ENCODE measurements around the gene NEAT1. TPM values are rescaled to one million over a fixed set of nuclear protein-coding genes. Genes with fewer than 3 reads are reported as not detected.
A peak's percentile ranks its signal among the peaks of the same experiment; 100 is the strongest.

NEAT1 gene
- total and polyA plus RNA-seq, 9 of the 15 experiments (the other 6 are each of a cell fraction or from before 2014, with no cell fraction given) = 20.1 to 389 (median 62.8) TPM

- TF ChIP-seq ATF3 (IDR thresholded peaks at IDR 0.05) (no peak), ATF3 (CRISPR knock-in tag; conservative IDR thresholded peaks at IDR 0.05) (no peak), ZNF24 (IDR thresholded peaks at IDR 0.05) (no peak), U2AF1 (optimal IDR thresholded peaks at IDR 0.05; ENCODE audit: low read depth, low read length) (peak; percentile 28), HMGN3 (IDR thresholded peaks at IDR 0.05; ENCODE audit: borderline replicate concordance, extremely low read depth, insufficient read length, low read depth, low read length) (no peak), ETV6 (IDR thresholded peaks at IDR 0.05; ENCODE audit: borderline replicate concordance in 1 of 2, low read depth in 2 of 2, low read length in 1 of 2) (no peak), ETV6 (CRISPR knock-in tag; IDR thresholded peaks at IDR 0.05; ENCODE audit: borderline replicate concordance) (no peak), ZNF239 (CRISPR knock-in tag; IDR thresholded peaks at IDR 0.05) (no peak), FOXK1 (CRISPR knock-in tag; IDR thresholded peaks at IDR 0.05; ENCODE audit: borderline replicate concordance) (no peak), YY1 (IDR thresholded peaks at IDR 0.05; ENCODE audit: borderline replicate concordance in 1 of 3, control insufficient read depth in 1 of 3, extremely low read depth in 1 of 3, insufficient read depth in 3 of 3, insufficient read length in 1 of 3, insufficient replicate concordance in 2 of 3, low read depth in 1 of 3, low read length in 2 of 3) (no peak), PHF21A (IDR thresholded peaks at IDR 0.05; ENCODE audit: borderline replicate concordance, low read depth) (no peak), E2F4 (CRISPR knock-in tag; IDR thresholded peaks at IDR 0.05; ENCODE audit: low read depth) (no peak), ZNF134 (CRISPR knock-in tag; conservative IDR thresholded peaks at IDR 0.05) (no peak), ELF1 (tag; IDR thresholded peaks at IDR 0.05) (no peak), RBM15 (IDR thresholded peaks at IDR 0.05; ENCODE audit: insufficient read depth, low read length) (no peak), NCOA6 (IDR thresholded peaks at IDR 0.05) (no peak), ZNF165 (CRISPR knock-in tag; IDR thresholded peaks at IDR 0.05; ENCODE audit: borderline replicate concordance) (no peak), POLR2H (tag; IDR thresholded peaks at IDR 0.05; ENCODE audit: low read depth) (peak; percentile 62; the same call in 1 of the 2 replicates), KLF13 (tag; IDR thresholded peaks at IDR 0.05; ENCODE audit: borderline replicate concordance, low read depth) (no peak), LCOR (CRISPR knock-in tag; IDR thresholded peaks at IDR 0.05) (no peak), ZNF507 (tag; conservative IDR thresholded peaks at IDR 0.05) (no peak), ZNF445 (CRISPR knock-in tag; IDR thresholded peaks at IDR 0.05; ENCODE audit: low read depth) (no peak), KDM4B (IDR thresholded peaks at IDR 0.05; ENCODE audit: borderline replicate concordance in 2 of 2, low read depth in 1 of 2) (no peak), PHF20 (IDR thresholded peaks at IDR 0.05; ENCODE audit: partially characterized antibody) (no peak), ZNF184 (CRISPR knock-in tag; IDR thresholded peaks at IDR 0.05) (no peak), SRSF9 (IDR thresholded peaks at IDR 0.05; ENCODE audit: borderline replicate concordance, low read depth, low read length) (no peak), BRF1 (IDR thresholded peaks at IDR 0.05; ENCODE audit: borderline replicate concordance, extremely low read depth, insufficient read length) (no peak), EP300 (IDR thresholded peaks at IDR 0.05; ENCODE audit: low read length) (no peak)
Observed at GRCh38 chr11:65429068-65429681, 6.6 kb downstream of the NEAT1 start (continued).

Measured in K562 (cell line).